HepG2 (cell line): ENCODE results near the gene CD101. TPM values are rescaled to one million over a fixed set of nuclear protein-coding genes. Genes with fewer than 3 reads are reported as not detected.
A peak's percentile ranks its signal among the peaks of the same experiment; 100 is the strongest.

ENCODE experiments used
- ARID4A ChIP-seq: sonication (generic); formaldehyde crosslinking; IDR thresholded peaks from 2 replicates; pipeline ENCODE4 v1.5.0; 2020; ENCODE audit warnings: mild to moderate bottlenecking, missing genetic modification reagents, borderline replicate concordance
- EP300 ChIP-seq, 3 experiments: sonication (generic) in 1 of 3; formaldehyde crosslinking in 1 of 3; IDR thresholded peaks; 2 replicates each; pipeline versions ENCODE4 v1.5.1 to v1.6.1; 2011 to 2020; ENCODE audit warnings: low read depth in 2 of 3, low read length in 2 of 3, borderline replicate concordance in 1 of 3, improper control_type of control experiment in 1 of 3, mild to moderate bottlenecking in 1 of 3, missing genetic modification reagents in 1 of 3, moderate library complexity in 1 of 3
- FOXK1 ChIP-seq: sonication (generic); formaldehyde crosslinking; IDR thresholded peaks from 2 replicates; pipeline ENCODE4 v1.4.0; 2020; ENCODE audit warnings: low read depth, missing genetic modification reagents, borderline replicate concordance
- GATAD1 ChIP-seq: IDR thresholded peaks from 2 replicates; pipeline ENCODE4 v1.6.1; 2016; ENCODE audit warnings: missing genetic modification reagents, missing compliant biosample characterization
- HDAC2 ChIP-seq: sonication (generic); formaldehyde crosslinking; IDR thresholded peaks from 2 replicates; pipeline ENCODE4 v1.4.0; 2020; ENCODE audit warnings: missing genetic modification reagents
- HDAC6 ChIP-seq: fragments of 200-600 bp; sonication (generic); IDR thresholded peaks from 2 replicates; pipeline ENCODE4 v1.7.0; 2017; ENCODE audit warnings: mild to moderate bottlenecking, antibody characterized with exemption, low read length, low read depth
- IKZF4 ChIP-seq: sonication (generic); formaldehyde crosslinking; IDR thresholded peaks from 2 replicates; pipeline ENCODE4 v1.5.1; 2020; ENCODE audit warnings: borderline replicate concordance, mild to moderate bottlenecking, low read depth, missing genetic modification reagents; ENCODE audit errors: not compliant biosample characterization
- NCOR1 ChIP-seq: fragments of 200-600 bp; sonication (generic); IDR thresholded peaks from 2 replicates; pipeline ENCODE4 v1.7.0; 2017; ENCODE audit warnings: antibody characterized with exemption, low read length, borderline replicate concordance
- PCBP2 ChIP-seq: fragments of 200-400 bp; formaldehyde crosslinking; optimal IDR thresholded peaks from 2 replicates; pipeline ENCODE3; 2018; ENCODE audit warnings: low read length, low read depth; ENCODE audit not compliant: poor library complexity, severe bottlenecking
- PHF5A ChIP-seq: IDR thresholded peaks from one replicate; pipeline ENCODE4 v1.6.1; 2018; ENCODE audit warnings: low read depth, missing genetic modification reagents; ENCODE audit not compliant: unreplicated experiment
- POLR2A ChIP-seq, 2 experiments: IDR thresholded peaks; 2 replicates each; pipeline ENCODE4 v1.6.1; 2011; ENCODE audit warnings: low read depth in 2 of 2, low read length in 2 of 2, mild to moderate bottlenecking in 1 of 2, moderate library complexity in 1 of 2; ENCODE audit not compliant: insufficient read depth in 1 of 2
- SCMH1 ChIP-seq: sonication (generic); formaldehyde crosslinking; IDR thresholded peaks from 2 replicates; pipeline ENCODE4 v1.9.0; 2021; ENCODE audit warnings: missing genetic modification reagents, mild to moderate bottlenecking, borderline replicate concordance
- SOX5 ChIP-seq: IDR thresholded peaks from 2 replicates; pipeline ENCODE4 v1.6.1; 2016; ENCODE audit warnings: borderline replicate concordance
- TAF1 ChIP-seq: sonication (generic); formaldehyde crosslinking; IDR thresholded peaks from 2 replicates; pipeline ENCODE4 v1.4.0; 2020; ENCODE audit warnings: missing genetic modification reagents
- ZHX1 ChIP-seq: sonication (generic); formaldehyde crosslinking; IDR thresholded peaks from 2 replicates; pipeline ENCODE4 v1.8.1; 2022; ENCODE audit warnings: low read depth, mild to moderate bottlenecking, missing genetic modification reagents
- ZNF101 ChIP-seq: sonication (generic); formaldehyde crosslinking; IDR thresholded peaks from 2 replicates; pipeline ENCODE4 v1.4.0; 2020; ENCODE audit warnings: mild to moderate bottlenecking, low read depth, missing genetic modification reagents, borderline replicate concordance
- ZNF296 ChIP-seq: sonication (generic); formaldehyde crosslinking; conservative IDR thresholded peaks from 2 replicates; pipeline ENCODE4 v1.5.0; 2020; ENCODE audit warnings: mild to moderate bottlenecking, missing genetic modification reagents
- ZNF343 ChIP-seq: sonication (generic); formaldehyde crosslinking; IDR thresholded peaks from 2 replicates; pipeline ENCODE4 v1.4.0; 2020; ENCODE audit warnings: mild to moderate bottlenecking, missing genetic modification reagents
- ZNF441 ChIP-seq: sonication (generic); formaldehyde crosslinking; IDR thresholded peaks from 2 replicates; pipeline ENCODE4 v1.7.0; 2021; ENCODE audit warnings: missing genetic modification reagents, borderline replicate concordance
- ZNF547 ChIP-seq: sonication (generic); formaldehyde crosslinking; IDR thresholded peaks from 2 replicates; pipeline ENCODE4 v1.5.1; 2020; ENCODE audit warnings: mild to moderate bottlenecking, missing genetic modification reagents
- ZNF7 ChIP-seq: IDR thresholded peaks from 2 replicates; pipeline ENCODE4 v1.6.1; 2016; ENCODE audit warnings: missing biosample characterization, missing genetic modification reagents
- ZNF75D ChIP-seq: sonication (generic); formaldehyde crosslinking; IDR thresholded peaks from 2 replicates; pipeline ENCODE4 v1.8.1; 2023; ENCODE audit warnings: missing genetic modification reagents, mild to moderate bottlenecking, borderline replicate concordance
- ZNF839 ChIP-seq: sonication (generic); formaldehyde crosslinking; IDR thresholded peaks from 2 replicates; pipeline ENCODE4 v1.4.0; 2020; ENCODE audit warnings: missing genetic modification reagents, mild to moderate bottlenecking, borderline replicate concordance
- polyA plus RNA-seq, 8 experiments: library from polyadenylated mRNA; depleted of rRNA in 3 of 8; stranded (reverse) in 7 of 8; unstranded in 1 of 8; fragments of >200 nt; fragmentation: Illumina TruSeq in 4 of 8; extraction: Trizol in 4 of 8; gene quantifications; 2 replicates each; pipeline versions ENCODE4 v1.2.1 to v1.2.3, GENCODE V29; 2011 to 2016; ENCODE audit warnings: low read depth in 4 of 8, missing spikeins in 1 of 8, mixed read lengths in 1 of 8; ENCODE audit not compliant: insufficient read depth in 1 of 8
- total RNA-seq, 5 experiments: library from RNA; depleted of rRNA; stranded (reverse); fragments of >200 nt; fragmentation: Illumina TruSeq; extraction: Trizol; gene quantifications; 2 replicates each; pipeline ENCODE4 v1.2.3, GENCODE V29; 2016; ENCODE audit warnings: low read depth in 1 of 5

CD101 gene
- total and polyA plus RNA-seq, 2 of the 13 experiments (the other 11 are each of a cell fraction or from before 2014, with no cell fraction given): 0.05 to 0.09 TPM

GRCh38 chr1:116982319-116983004 is 19.1 kb upstream of the CD101 start (continued):
- no peak; the same call in 1 of the 2 replicates for TF ChIP-seq ARID4A (CRISPR knock-in tag)
- no peak for TF ChIP-seq IKZF4 (CRISPR knock-in tag)
- peak; percentile 61 for TF ChIP-seq HDAC2 (CRISPR knock-in tag)
- TF ChIP-seq ZNF7 (CRISPR knock-in tag): no peak
- TF ChIP-seq ZNF547 (CRISPR knock-in tag): no peak
- TF ChIP-seq PHF5A (CRISPR knock-in tag): no peak
- TF ChIP-seq ZNF343 (CRISPR knock-in tag): no peak
- TF ChIP-seq GATAD1 (CRISPR knock-in tag): no peak
- no peak for TF ChIP-seq TAF1
- no peak for TF ChIP-seq HDAC6
- TF ChIP-seq ZNF441 (CRISPR knock-in tag): no peak
- TF ChIP-seq ZNF839 (CRISPR knock-in tag): no peak
- no peak for TF ChIP-seq ZNF296 (CRISPR knock-in tag)
- TF ChIP-seq POLR2A (IDR thresholded peaks at IDR 0.05; ENCODE audit: insufficient read depth in 1 of 2, low read depth in 2 of 2, low read length in 2 of 2): no peak
- TF ChIP-seq ZNF75D (CRISPR knock-in tag): no peak
- 0 out of 2 replicates have a peak, but pooled peaks have one; percentile 21 for TF ChIP-seq FOXK1
- TF ChIP-seq ZNF101 (CRISPR knock-in tag): no peak
- no peak for TF ChIP-seq ZHX1
- 0 out of 2 replicates have a peak, but pooled peaks have one; percentile 14 for TF ChIP-seq SOX5 (CRISPR knock-in tag)
- TF ChIP-seq NCOR1: no peak; the same call in 1 of the 2 replicates
- 0 out of 4 replicates have a peak, but pooled peaks of 1 of the 2 experiments have one; percentile 42 for TF ChIP-seq EP300 (IDR thresholded peaks at IDR 0.05; ENCODE audit: low read depth in 2 of 2, low read length in 2 of 2)
- TF ChIP-seq EP300 (CRISPR knock-in tag; IDR thresholded peaks at IDR 0.05; ENCODE audit: borderline replicate concordance): no peak
- TF ChIP-seq PCBP2: no peak
- no peak for TF ChIP-seq SCMH1
